ENCODE data around the gene ACACB.

Gene ACACB

GRCh38 chr12:109221277-109221931, 105.0 kb downstream of the ACACB start:
- DNase-seq: no peak

GRCh38 chr12:109222062-109222461, 105.7 kb downstream of the ACACB start:
- no peak for DNase-seq

GRCh38 chr12:109222496-109222895, 106.1 kb downstream of the ACACB start:
- DNase-seq: no peak

- DNase-seq: no peak
Observed at GRCh38 chr12:109223211-109223610, 106.8 kb downstream of the ACACB start.

- no peak for DNase-seq
Observed at GRCh38 chr12:109223868-109224267, 107.5 kb downstream of the ACACB start.

- no peak for DNase-seq
Observed at GRCh38 chr12:109228664-109229063, 112.3 kb downstream of the ACACB start.

GRCh38 chr12:109230193-109230592, 113.8 kb downstream of the ACACB start:
- no peak for DNase-seq

- DNase-seq: no peak
Observed at GRCh38 chr12:109232731-109233130, 116.3 kb downstream of the ACACB start.

- no peak for DNase-seq
Observed at GRCh38 chr12:109234012-109234411, 117.6 kb downstream of the ACACB start.

GRCh38 chr12:109236257-109236656, 119.9 kb downstream of the ACACB start:
- DNase-seq: no peak

- no peak for DNase-seq
Observed at GRCh38 chr12:109239179-109239578, 122.8 kb downstream of the ACACB start.

- DNase-seq: no peak
Observed at GRCh38 chr12:109239691-109240090, 123.3 kb downstream of the ACACB start.

GRCh38 chr12:109240365-109240764, 124.0 kb downstream of the ACACB start:
- DNase-seq: no peak

GRCh38 chr12:109241936-109242335, 125.5 kb downstream of the ACACB start:
- no peak for DNase-seq

GRCh38 chr12:109244073-109244472, 127.7 kb downstream of the ACACB start:
- no peak for DNase-seq

- DNase-seq: no peak
Observed at GRCh38 chr12:109246221-109246620, 129.8 kb downstream of the ACACB start.

- DNase-seq: no peak
Observed at GRCh38 chr12:109247831-109248654, 131.7 kb downstream of the ACACB start.

- DNase-seq: no peak
Observed at GRCh38 chr12:109250523-109250922, 134.1 kb downstream of the ACACB start.

- no peak for DNase-seq
Observed at GRCh38 chr12:109252799-109253198, 136.4 kb downstream of the ACACB start.

- no peak for DNase-seq
Observed at GRCh38 chr12:109253913-109254544, 137.6 kb downstream of the ACACB start.

- DNase-seq: no peak
Observed at GRCh38 chr12:109255377-109255776, 139.0 kb downstream of the ACACB start.

- DNase-seq: no peak
Observed at GRCh38 chr12:109256011-109256410, 139.6 kb downstream of the ACACB start.

- no peak for DNase-seq
Observed at GRCh38 chr12:109258201-109258600, 141.8 kb downstream of the ACACB start.
